MM.1S (cell line): ENCODE measurements around the gene DENND2A.

Experiments
- DNase-seq: peaks from one replicate; pipeline ENCODE4 v3.0.0-alpha.2; 2015
- H2AFZ ChIP-seq: fragments of 300-600 bp; sonication (generic); 2 replicates; pipeline ENCODE4 v1.6.0; 2016; ENCODE audit warnings: antibody characterized with exemption, low read length
- H3F3A ChIP-seq: fragments of 300-600 bp; sonication (generic); 2 replicates; pipeline ENCODE4 v1.6.1; 2016; ENCODE audit warnings: mild to moderate bottlenecking, antibody characterized with exemption, low read length, moderate library complexity, mixed read lengths; ENCODE audit not compliant: insufficient read depth
- H3K27ac ChIP-seq: fragments of 300-600 bp; sonication (generic); 2 replicates; pipeline ENCODE4 v1.5.1; 2016; ENCODE audit warnings: mild to moderate bottlenecking, low read length
- H3K27me3 ChIP-seq: fragments of 300-600 bp; sonication (generic); replicated peaks from 2 replicates; pipeline ENCODE4 v1.6.0; 2016; ENCODE audit warnings: low read length; ENCODE audit not compliant: insufficient read depth
- H3K36me3 ChIP-seq: fragments of 300-600 bp; sonication (generic); replicated peaks from 2 replicates; pipeline ENCODE4 v1.6.1; 2016; ENCODE audit warnings: mild to moderate bottlenecking, low read length, mixed read lengths; ENCODE audit not compliant: insufficient read depth
- H3K4me1 ChIP-seq: fragments of 300-600 bp; sonication (generic); 2 replicates; pipeline ENCODE4 v1.6.1; 2016; ENCODE audit warnings: low read length, mixed read lengths
- H3K4me2 ChIP-seq: fragments of 300-600 bp; sonication (generic); 2 replicates; pipeline ENCODE4 v1.6.0; 2016; ENCODE audit warnings: low read depth, low read length
- H3K4me3 ChIP-seq: fragments of 300-600 bp; sonication (generic); 2 replicates; pipeline ENCODE4 v1.5.1; 2016; ENCODE audit warnings: low read length, mixed read lengths
- H3K79me2 ChIP-seq: fragments of 300-600 bp; sonication (generic); 2 replicates; pipeline ENCODE4 v1.6.1; 2016; ENCODE audit warnings: mixed run types, low read length, mixed read lengths
- H3K9ac ChIP-seq: fragments of 300-600 bp; sonication (generic); 2 replicates; pipeline ENCODE4 v1.6.1; 2016; ENCODE audit warnings: low read length, mixed read lengths
- H3K9me2 ChIP-seq: fragments of 300-600 bp; sonication (generic); replicated peaks from 2 replicates; pipeline ENCODE4 v1.6.1; 2016; ENCODE audit warnings: mild to moderate bottlenecking, low read length, mixed read lengths; ENCODE audit not compliant: insufficient read depth
- H3K9me3 ChIP-seq: fragments of 300-600 bp; sonication (generic); replicated peaks from 2 replicates; pipeline ENCODE4 v1.6.1; 2016; ENCODE audit warnings: mild to moderate bottlenecking, low read length, mixed read lengths; ENCODE audit not compliant: insufficient read depth
- H4K20me1 ChIP-seq: fragments of 300-600 bp; sonication (generic); 2 replicates; pipeline ENCODE4 v1.6.1; 2016; ENCODE audit warnings: mild to moderate bottlenecking, low read length, moderate library complexity, mixed read lengths; ENCODE audit not compliant: insufficient read depth
- CTCF ChIP-seq: fragments of 300-600 bp; sonication (generic); IDR thresholded peaks from 2 replicates; pipeline ENCODE4 v1.5.1; 2016; ENCODE audit warnings: antibody characterized with exemption, low read length, mixed read lengths
- EZH2 ChIP-seq: fragments of 300-600 bp; sonication (generic); optimal IDR thresholded peaks from 2 replicates; pipeline ENCODE3; 2017; ENCODE audit warnings: low read depth, mild to moderate bottlenecking, antibody characterized with exemption, low read length, mixed read lengths
- EZH2phosphoT487 ChIP-seq: fragments of 300-600 bp; sonication (generic); IDR thresholded peaks from 2 replicates; pipeline ENCODE4 v1.6.1; 2018; ENCODE audit warnings: antibody characterized with exemption, low read length

The DENND2A gene

GRCh38 chr7:140494867-140495266, 145.7 kb downstream of the DENND2A start:
- DNase-seq = no peak
- no peak overlapping the region for H3K4me3 ChIP-seq
- no peaks in the 10 kb centered on the region for H4K20me1 ChIP-seq
- no peak overlapping the region for H3K4me2 ChIP-seq
- no peak overlapping the region for H3K9ac ChIP-seq
- no peaks in the 10 kb centered on the region for H3K9me2 ChIP-seq
- H3K27ac ChIP-seq = no peak overlapping the region
- TF ChIP-seq EZH2phosphoT487 (no peak), EZH2 (no peak), CTCF (no peak)
- no peaks in the 10 kb centered on the region for H3F3A ChIP-seq
- no peaks in the 10 kb centered on the region for H3K9me3 ChIP-seq
- H2AFZ ChIP-seq = no peak overlapping the region
- no peaks in the 10 kb centered on the region for H3K4me1 ChIP-seq
- no peaks in the 10 kb centered on the region for H3K27me3 ChIP-seq
- no peaks in the 10 kb centered on the region for H3K79me2 ChIP-seq
- H3K36me3 ChIP-seq = no peaks in the 10 kb centered on the region

- Histone ChIP-seq H2AFZ (no peak overlapping the region), H3F3A (no peaks in the 10 kb centered on the region), H3K9me2 (no peaks in the 10 kb centered on the region), H3K9me3 (no peaks in the 10 kb centered on the region), H3K27ac (no peak overlapping the region), H3K27me3 (peaks cover 13% of the 10 kb centered on the region), H3K36me3 (no peaks in the 10 kb centered on the region), H3K4me3 (no peak overlapping the region), H3K9ac (no peak overlapping the region), H3K4me2 (no peak overlapping the region), H4K20me1 (no peaks in the 10 kb centered on the region), H3K4me1 (no peaks in the 10 kb centered on the region), H3K79me2 (no peaks in the 10 kb centered on the region)
- TF ChIP-seq EZH2 (no peak), EZH2phosphoT487 (no peak), CTCF (no peak)
- DNase-seq = no peak
Measured at GRCh38 chr7:140489026-140489359, 151.6 kb downstream of the DENND2A start.

GRCh38 chr7:140485500-140486265, 154.9 kb downstream of the DENND2A start:
- Histone ChIP-seq H3F3A (no peaks in the 10 kb centered on the region), H3K9ac (no peak overlapping the region), H3K9me3 (no peaks in the 10 kb centered on the region), H3K79me2 (no peaks in the 10 kb centered on the region), H4K20me1 (no peaks in the 10 kb centered on the region), H3K4me2 (no peak overlapping the region), H3K27ac (no peak overlapping the region), H3K4me3 (no peak overlapping the region), H3K4me1 (no peaks in the 10 kb centered on the region), H3K9me2 (no peaks in the 10 kb centered on the region), H2AFZ (no peak overlapping the region), H3K36me3 (no peaks in the 10 kb centered on the region), H3K27me3 (peaks cover 24% of the 10 kb centered on the region)
- DNase-seq = no peak
- TF ChIP-seq EZH2phosphoT487 (no peak), EZH2 (no peak), CTCF (no peak)
